Frontal cortex (tissue), 4 donors: ENCODE measurements around the gene ARMC8. TPM values are rescaled to one million over a fixed set of nuclear protein-coding genes. Genes with fewer than 3 reads are reported as not detected.

Source experiments
- DNase-seq, 2 donors: peaks; one replicate each; pipeline ENCODE4 v3.0.0; 2012; ENCODE audit warnings: low spot score in 2 of 2
- FAIRE-seq: peaks from 2 replicates; lab custom pipeline; 2012; peaks lifted over from hg19 to GRCh38; lab: Jason Lieb, UNC
- total RNA-seq: library from RNA; depleted of rRNA; stranded (reverse); fragments of >200 nt; gene quantifications from one replicate; pipeline ENCODE4 v1.2.3, GENCODE V29; 2014
- donor health status: control.
- donor health status: control.
- donor health status: control.

The ARMC8 gene
- total RNA-seq, 1 donor from 2014 or later = 104 TPM

- FAIRE-seq (no peak), DNase-seq (no peak)
Measured at GRCh38 chr3:138336454-138336999, 149.4 kb downstream of the ARMC8 start.

- DNase-seq (no peak), FAIRE-seq (no peak)
Measured at GRCh38 chr3:138338244-138338643, 151.1 kb downstream of the ARMC8 start.

DNA sequence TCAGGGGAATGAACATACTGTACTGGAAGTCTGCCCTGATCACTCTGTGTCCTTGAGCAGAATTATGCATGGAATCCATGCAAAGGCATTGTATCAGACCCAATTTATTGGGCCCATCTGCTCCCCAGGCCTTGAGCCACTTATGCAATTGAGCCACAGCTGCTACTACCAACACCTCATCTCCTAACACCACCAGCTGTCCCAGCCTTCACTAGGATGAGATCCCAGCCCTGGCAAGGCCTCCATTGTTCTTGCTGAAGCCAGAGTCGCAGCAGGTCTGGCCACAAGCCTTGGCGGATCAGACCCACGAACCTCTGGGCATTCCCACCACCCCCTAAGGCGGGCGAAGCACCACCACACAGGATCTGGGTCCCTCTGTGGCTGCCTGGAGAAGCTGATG lies 151.7 kb downstream of the ARMC8 start:
- FAIRE-seq (no peak), DNase-seq (no peak)

- FAIRE-seq (no peak), DNase-seq (no peak)
Measured at GRCh38 chr3:138340511-138340910, 153.4 kb downstream of the ARMC8 start.

- no peak for FAIRE-seq
Measured at GRCh38 chr3:138344754-138345153, 157.7 kb downstream of the ARMC8 start.

More at GRCh38 chr3:138344754-138345153, 157.7 kb downstream of the ARMC8 start:
- DNase-seq = no peak

Other genes starting within 250 kb of the ARMC8 start
- not detected for gene CLDN18, start 177.1 kb upstream of the ARMC8 start, total RNA-seq
- gene DZIP1L, start 71.7 kb upstream of the ARMC8 start, total RNA-seq = 4.5 TPM
- not detected for gene A4GNT, start 54.9 kb upstream of the ARMC8 start, total RNA-seq
- 41.6 TPM for gene DBR1, start 12.4 kb upstream of the ARMC8 start, total RNA-seq
- gene NME9, start 142.6 kb downstream of the ARMC8 start, total RNA-seq = 1.6 TPM
- 66.0 TPM for gene MRAS, start 161.3 kb downstream of the ARMC8 start, total RNA-seq
- 0.41 TPM for gene ESYT3, start 247.3 kb downstream of the ARMC8 start, total RNA-seq